NCI-H1694 (cell line): Measurements from ENCODE around the gene PMEL.
"Not testable (repeated sequence)": the region's sequence is repeated elsewhere in the genome, so short reads cannot be mapped to it uniquely, and the experiment has no call there.

Experiments used
- DNase-seq: peaks from one replicate; lab custom pipeline; 2025; lab: John Stamatoyannopoulos, UW

PMEL gene

DNA sequence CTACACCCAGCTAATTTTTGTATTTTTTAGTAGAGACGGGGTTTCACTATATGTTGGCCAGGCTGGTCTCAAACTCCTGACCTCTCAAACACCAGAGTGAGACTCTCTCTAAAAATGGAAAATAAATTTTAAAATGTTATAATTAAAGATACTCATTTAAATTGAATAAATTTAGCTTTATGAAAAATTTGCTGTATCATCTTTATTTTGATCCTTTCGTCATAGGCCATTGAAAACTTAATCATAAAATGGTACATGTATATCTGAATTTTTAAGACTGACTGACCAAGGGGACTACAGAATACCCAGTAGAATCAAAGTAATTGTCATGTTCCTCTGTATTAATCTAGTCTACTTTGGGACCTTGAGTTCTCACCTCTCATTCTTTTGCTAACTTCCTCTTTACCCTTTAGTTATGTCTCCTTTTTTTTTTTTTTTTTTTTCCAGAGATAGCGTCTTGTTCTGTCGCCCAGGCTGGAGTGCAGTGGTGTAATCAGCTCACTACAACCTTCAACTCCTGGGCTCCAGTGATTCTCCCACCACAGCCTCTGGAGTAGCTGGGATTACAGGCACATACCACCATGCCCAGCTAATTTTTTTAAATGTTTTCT, 17.5 kb upstream of the PMEL start:
- no peak for DNase-seq

- no peak for DNase-seq
These were observed 16.6 kb upstream of the PMEL start for GRCh38 chr12:55982319-55982936.

GRCh38 chr12:55981882-55982281, 16.0 kb upstream of the PMEL start:
- DNase-seq = not testable (repeated sequence)

DNA sequence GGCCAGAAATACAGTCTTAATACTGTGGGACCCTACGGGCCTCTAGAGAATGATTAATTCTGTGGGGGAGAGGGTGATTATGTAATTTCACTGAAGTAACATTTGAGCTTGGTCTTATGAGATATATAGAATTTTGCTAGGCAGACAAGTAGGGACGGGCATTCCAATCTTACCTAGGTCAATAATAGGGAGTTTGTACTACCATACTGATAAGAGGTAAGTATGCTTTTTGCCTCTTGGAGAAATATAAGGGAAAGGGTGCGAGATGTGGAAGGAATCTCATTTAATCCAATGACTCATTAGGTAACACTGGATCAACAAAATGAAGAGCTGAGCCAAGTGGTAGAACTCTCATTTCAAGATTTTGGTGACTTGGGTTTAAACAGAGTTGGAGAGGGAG, 13.2 kb upstream of the PMEL start:
- DNase-seq = no peak

- no peak for DNase-seq
These were observed 12.6 kb upstream of the PMEL start for GRCh38 chr12:55978393-55978792.

DNA sequence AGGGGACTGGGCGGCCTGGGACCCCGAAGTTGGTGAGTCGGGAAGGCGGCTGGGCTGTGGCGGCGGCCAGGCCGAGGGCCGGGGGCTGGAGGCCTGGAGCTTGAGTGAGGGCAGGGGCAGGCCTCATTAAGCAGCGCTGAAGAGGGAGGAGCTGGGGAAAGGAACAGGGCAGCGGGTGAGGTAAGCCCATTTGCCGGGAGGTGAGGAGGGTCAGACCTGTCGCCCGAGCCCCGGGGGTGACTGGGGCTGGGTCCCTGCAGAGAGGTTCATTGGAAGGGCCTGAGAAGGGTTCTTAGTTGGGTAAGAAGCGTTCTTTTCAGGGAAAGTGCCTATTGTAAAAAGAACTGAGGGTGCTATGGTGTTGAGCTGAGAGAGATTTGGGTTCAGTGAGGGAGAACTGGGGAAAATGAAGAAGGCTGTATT, 8.5 kb upstream of the PMEL start:
- DNase-seq = no peak

DNA sequence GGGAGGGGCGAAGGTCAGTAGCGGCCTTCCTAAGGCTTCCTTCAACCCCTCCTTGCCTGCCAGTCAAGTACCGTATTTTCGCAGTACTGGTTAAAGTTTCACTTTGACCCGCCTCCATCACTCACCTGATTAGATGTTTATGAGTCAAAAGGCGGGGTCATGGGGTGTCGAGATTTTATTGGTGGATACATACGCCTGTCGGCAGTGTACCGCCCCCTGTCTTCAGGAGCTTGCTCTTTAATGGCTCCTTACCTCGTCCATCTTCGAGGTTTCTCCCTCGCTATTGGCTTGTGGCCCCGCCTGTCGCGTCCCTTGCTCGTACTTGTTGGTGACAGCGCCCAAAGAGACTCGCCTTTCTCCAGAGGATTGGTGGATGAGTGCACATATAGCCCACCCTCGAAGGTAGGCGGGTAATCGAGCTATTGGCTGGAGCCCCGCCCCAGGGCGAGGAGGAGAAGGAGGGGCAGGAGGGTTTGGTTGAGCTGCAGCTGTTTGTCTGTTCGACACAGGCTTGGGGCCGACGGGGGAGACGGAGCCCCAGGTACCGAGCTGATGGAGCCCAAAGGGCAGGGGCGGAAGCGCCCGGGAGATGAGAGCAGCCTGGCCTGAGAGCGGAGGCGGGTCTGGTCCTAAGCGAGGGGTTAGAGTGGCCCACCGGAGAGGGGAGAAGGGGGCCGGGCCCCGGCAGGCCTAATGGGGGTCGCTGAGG, 7.9 kb upstream of the PMEL start, which contains the start of gene RAB5B:
Gene RAB5B (plus strand): TSS at position 480 of the 709 bp plus-strand sequence. CDS start 12,883 bp downstream, outside the sequence.
- DNase-seq = peak; percentile 99

DNA sequence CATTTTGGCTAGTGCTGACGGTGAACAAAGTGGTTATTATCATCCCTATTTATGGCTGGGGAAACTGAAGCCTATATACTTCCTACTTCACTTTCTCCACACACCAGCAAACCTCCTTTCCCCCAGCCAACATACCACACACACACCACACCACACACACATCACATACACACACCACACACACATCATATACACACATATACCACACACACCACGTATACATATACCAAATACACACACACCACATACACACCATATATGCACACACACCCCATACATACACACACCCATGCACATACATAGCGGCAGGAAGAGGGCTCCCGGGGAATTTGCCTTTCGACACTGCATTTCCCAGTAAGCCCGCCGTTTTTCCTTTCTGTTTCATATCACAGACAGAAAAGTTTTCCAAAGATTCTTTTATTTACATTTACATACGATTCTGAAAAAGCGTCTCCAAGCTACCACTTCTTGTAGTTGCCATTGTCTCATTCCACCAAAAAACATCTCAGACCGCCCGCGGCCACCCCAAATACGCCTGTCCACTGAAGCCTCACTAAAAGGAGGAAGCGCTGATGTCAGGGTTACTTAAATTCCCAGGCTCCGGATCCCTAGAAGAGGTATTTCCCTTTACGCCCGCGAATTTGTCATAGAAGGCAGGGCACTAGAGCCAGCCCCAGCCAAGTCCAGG, 7.2 kb upstream of the PMEL start:
- DNase-seq = no peak

GRCh38 chr12:55972456-55972855, 6.6 kb upstream of the PMEL start:
- no peak for DNase-seq

GRCh38 chr12:55972042-55972441, 6.2 kb upstream of the PMEL start:
- DNase-seq = no peak

- DNase-seq = no peak
These were observed 4.9 kb upstream of the PMEL start for GRCh38 chr12:55970775-55971174.

GRCh38 chr12:55969356-55969755, 3.5 kb upstream of the PMEL start:
- no peak for DNase-seq

DNA sequence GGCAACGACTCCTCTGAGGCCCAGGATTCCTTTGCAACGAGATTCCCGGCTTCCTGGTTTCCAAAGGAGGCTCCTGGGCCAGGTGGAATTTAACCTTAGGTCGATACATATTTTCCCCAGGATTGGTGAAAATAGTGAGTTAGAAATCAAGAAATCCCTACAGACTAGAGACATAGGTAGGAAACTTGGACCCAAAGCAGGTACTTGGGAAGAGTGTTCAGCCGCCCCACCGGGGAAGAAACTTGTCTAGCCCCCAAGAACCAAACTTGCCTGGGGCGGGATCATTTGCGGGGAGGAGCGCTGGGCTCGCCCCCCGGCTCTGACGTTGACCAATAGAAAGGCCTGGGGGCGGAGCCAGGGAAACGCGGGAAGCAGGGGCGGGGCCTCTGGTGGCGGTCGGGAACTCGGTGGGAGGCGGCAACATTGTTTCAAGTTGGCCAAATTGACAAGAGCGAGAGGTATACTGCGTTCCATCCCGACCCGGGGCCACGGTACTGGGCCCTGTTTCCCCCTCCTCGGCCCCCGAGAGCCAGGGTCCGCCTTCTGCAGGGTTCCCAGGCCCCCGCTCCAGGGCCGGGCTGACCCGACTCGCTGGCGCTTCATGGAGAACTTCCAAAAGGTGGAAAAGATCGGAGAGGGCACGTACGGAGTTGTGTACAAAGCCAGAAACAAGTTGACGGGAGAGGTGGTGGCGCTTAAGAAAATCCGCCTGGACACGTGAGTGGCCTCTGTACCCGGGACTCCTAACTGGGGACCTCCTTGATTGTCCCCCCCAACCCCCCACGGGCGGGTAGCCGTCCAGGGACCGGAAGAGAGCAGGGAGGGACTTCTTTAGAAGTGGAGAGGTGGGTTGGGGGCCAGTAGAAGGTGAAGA, 803 bp upstream of the PMEL start, which contains the start of gene CDK2:
Gene CDK2 (plus strand): TSS at position 423 of the 874 bp plus-strand sequence. CDS start 179 bp downstream, at position 602.
- peak; percentile 71 for DNase-seq

- no peak for DNase-seq
These were observed 602 bp downstream of the PMEL start for GRCh38 chr12:55965240-55965639.

DNA sequence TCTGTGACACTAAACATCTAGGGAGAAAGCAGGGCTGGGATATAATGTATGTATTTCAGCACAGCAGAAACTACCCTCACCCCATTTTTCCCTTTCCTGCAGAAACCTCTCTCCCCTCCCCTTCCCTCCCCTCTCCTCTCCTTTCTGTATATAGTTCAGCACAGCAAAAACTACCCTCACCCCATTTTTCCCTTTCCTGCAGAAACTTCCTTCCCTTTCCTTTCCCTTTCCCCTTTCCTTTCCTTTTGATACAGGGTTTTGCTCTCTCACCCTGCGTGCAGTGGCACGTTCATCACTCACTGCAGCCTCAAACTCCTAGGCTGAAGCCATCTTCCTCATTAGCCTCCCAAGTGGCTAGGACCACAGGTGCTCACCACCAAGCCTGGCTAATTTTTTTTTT, 2.1 kb downstream of the PMEL start:
- DNase-seq = no peak

DNA sequence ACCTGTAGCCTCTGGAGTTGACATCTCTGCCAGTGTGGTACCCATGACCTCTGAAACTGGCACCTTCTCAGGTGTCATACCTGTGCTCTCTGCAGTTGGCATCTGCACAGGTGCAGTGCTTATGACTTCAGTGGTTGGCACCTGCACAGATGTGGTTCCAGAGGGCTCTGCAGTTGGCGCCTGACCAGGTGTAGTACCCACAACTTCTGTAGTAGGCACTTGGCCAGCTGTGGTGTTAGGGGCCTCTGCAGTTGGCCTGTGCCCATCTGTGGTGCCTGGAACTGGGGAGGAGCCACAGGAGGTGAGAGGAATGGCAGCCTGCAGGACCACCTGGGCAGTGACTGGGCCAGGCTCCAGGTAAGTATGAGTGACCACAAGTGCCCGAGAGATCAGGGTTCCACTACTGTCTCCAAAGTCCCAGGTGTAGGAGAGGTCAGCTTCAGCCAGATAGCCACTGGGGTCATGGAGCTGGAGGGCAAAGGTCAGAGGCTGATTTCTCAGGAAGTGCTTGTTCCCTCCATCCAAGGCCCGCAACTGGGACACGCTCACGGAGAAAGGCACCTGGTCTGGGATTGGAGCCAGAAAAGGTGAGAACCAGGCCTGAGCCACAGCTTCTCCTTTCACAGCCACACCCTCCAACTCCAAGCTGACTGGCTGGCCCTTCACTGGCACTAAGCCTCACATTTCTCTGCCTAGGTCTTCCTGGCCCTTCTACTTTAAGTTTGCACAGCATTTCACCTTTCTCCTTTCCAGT, 8.6 kb downstream of the PMEL start:
- no peak for DNase-seq

DNA sequence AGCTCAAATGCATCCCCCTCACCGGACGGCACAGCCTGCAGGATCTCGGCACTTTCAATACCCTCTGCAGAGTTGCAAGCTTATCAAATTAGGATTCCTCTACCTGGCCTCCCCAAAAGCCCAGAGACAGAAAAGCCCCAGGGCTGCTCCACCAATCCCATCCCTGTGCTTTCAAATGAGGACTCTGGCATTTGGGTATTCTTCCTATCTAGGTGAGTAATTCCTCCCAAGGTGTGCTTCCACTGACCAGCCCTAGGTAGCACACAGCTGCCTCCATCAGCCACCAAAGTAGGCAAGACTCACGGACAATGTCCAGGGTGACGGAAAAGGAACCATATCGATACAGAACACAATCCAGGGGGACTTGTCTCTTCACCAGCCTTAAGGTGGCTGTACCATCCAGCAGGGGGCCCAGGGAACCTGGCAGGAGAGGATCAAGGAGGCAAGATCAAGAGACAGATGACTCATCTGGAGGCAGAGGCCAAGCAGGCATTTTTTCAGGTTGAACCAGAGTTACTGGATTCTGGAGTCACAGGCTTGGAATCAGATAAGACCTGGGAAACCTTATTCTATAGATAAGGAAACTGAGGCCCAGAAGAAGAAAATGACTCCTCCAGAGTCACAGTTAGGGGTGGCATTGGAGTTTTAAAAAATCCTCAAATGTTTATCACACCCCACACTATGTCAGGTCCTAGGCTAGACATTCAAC, 9.9 kb downstream of the PMEL start:
- no peak for DNase-seq

DNA sequence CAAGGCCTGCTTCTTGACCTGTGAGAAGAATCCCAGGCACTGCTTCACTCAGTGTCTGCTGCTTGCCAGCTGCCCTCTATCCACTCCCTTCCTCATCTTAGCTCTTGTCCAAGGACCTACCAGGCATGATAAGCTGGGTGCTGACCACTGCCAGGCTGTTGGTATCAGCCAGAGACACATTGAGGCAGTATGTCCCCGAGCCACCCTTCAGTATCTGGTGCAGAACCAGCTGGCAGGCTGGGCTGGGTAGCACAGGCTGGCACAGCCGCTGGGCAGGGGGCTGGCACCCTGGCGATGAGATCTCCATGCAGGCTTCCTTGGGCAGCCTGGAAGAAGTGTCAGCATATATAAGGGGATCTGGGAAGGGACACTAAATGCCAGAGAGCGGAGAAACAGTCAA, 10.5 kb downstream of the PMEL start:
- DNase-seq = no peak

GRCh38 chr12:55946553-55946952, 19.3 kb downstream of the PMEL start:
- no peak for DNase-seq

DNA sequence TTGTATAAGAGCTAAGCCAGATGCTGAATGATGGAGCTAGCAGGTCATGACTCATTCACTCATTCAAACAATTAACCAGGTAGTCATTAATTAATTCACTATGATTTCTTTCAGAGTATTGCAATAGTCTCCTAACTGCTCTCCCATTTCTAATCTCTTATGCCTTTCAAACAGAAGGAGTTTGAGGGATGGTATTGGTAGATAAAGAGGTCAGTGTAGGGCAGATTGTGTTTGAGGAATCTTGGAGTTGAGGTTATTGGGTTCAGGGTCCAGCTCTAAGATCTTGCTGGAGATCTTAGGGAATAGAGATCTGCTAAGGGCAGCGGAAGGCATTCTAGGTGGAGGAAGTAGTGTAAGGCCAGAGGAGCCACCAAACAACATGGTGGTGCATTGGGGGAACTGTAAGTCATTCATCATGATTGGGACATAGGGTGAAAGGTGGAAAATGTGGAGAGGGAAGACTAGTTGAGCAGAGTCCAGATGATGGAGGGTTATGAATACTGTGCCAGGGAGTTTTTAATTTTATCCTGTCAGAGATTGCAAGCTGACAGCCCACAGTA, 23.2 kb downstream of the PMEL start:
- no peak for DNase-seq
